Midbrain (tissue), 1 donor: ENCODE results near the gene LTBP1.

Experiments
- DNase-seq: peaks from one replicate; lab custom pipeline; 2025; lab: John Stamatoyannopoulos, UW

The LTBP1 gene

GRCh38 chr2:32931519-32931918 is 15.2 kb upstream of the LTBP1 start:
- no peak for DNase-seq

DNA sequence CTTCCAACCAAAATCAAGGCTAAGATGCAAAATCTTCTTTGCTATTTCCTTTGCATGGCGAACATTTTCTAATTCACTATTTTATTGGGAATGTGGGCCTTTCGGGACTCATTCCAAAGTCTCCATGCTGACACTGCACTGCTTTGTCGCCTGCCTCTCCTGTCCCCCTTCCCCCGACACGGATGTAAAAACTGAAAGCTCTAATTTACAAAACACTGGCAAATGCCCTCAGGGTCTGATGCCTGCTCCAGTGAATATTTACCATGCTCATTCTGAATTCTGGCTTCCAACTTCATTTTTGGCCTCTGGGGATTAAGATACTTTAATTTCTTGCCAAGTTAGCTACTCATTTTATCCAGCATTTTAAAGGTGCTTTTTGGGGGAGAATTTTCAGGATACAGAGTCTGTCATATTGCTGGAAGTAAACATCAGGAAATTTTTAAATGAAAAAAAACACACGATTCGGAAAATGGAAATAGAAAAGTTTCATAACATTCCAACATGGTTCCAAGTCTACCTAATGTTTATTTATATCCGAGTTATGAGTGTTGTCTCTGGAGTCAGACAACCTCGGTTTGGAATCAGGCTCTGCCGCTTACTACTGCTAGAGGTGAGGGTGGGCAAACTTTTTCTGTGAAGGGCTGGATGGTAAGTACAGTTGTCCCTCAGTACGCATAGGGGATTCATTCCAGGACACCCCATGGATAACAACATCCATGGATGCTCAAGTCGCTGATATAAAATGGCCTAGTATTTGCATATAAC is 14.6 kb upstream of the LTBP1 start:
- DNase-seq, result no peak

GRCh38 chr2:32932825-32933755 is 13.7 kb upstream of the LTBP1 start:
- no peak for DNase-seq

GRCh38 chr2:32933756-32934095 is 13.0 kb upstream of the LTBP1 start:
- DNase-seq, result no peak

DNA sequence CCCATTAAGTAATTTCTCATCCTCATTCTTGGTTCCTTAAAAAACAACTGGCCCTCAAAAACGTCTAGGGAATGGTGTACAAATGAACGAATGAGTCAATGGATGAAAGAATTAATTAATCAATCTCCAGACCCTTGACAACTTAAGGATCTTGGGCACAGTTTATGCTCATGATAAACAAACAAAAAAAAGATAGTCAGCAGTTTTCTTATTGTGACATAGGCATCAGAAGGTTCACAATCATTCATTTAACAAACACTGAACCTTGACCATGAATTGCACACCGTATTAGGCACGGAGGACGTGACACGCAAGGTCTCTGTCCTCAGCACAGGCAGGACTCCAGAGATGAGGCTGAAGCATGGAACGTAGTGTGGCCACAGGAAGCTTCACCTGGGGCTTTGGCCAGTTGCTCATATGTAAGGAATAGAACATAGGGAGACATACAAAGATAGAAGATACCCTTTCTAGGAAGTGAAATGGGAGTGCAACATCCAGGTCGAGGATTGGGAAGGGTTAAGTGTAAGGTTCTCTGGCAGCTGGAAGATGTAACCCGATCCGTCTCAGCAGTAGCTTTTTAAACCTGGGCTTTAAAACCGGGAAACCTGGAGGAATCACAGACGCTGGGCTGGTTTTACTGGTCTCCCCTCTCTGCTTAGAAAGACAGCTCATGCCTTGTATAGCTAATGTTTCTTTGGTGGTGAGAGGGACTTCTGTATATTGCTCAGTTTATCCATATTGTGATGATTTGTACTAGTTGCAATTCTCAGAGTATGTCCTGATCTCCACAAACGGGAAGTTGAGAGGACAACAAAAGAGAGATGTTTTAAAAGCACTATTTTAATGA is 8.9 kb upstream of the LTBP1 start:
- DNase-seq, result no peak

DNA sequence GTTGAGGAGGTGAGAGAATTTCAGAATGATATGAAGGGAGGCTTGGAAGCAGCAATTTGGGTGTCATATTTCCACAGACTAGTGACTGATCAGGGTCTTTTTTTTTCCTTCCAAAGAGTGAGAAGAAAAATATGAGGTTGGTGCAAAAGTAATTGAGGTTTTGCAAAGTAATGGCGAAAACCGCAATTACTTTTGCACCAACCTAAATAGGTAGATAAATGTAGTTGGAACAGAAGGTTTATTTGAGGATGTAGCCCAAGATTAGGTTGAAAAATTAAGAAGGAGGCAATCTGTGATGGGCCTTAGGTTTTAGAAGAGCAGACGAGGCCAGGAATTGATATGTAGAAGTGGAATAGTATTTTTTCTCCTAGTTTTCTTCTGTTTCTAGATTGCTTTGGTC is 7.8 kb upstream of the LTBP1 start:
- DNase-seq, result no peak

DNA sequence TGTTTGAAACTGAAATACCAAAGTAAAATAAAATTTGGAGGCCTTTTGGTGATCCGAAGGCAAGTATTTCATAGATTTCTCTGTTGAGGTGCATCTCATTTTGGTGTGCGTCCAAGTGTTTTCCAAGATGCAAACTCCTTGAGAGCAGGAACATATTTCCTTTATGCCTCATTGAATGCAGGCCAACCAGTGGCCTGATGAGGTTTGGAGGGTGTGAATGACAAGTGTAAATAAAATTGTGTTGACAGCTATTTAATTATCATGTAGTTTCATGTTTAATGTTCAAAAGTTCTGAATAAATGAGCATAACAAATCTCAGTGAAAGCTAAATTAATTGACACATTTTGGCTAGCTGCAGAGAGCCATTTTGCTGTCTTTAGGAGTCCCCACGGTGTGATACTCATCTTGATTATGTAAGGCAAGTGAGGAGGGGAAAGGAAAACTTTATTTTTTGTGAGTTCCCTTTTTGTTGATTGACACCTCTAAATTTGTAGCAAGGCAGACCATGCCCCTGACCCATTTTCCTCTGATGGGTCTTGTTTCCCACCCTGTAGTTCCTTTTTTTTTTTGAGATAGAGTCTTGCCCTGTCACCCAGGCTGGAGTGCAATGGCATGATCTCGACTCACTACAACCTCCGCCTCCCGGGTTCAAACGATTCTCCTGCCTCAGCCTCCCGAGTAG is 6.3 kb upstream of the LTBP1 start:
- no peak for DNase-seq

DNA sequence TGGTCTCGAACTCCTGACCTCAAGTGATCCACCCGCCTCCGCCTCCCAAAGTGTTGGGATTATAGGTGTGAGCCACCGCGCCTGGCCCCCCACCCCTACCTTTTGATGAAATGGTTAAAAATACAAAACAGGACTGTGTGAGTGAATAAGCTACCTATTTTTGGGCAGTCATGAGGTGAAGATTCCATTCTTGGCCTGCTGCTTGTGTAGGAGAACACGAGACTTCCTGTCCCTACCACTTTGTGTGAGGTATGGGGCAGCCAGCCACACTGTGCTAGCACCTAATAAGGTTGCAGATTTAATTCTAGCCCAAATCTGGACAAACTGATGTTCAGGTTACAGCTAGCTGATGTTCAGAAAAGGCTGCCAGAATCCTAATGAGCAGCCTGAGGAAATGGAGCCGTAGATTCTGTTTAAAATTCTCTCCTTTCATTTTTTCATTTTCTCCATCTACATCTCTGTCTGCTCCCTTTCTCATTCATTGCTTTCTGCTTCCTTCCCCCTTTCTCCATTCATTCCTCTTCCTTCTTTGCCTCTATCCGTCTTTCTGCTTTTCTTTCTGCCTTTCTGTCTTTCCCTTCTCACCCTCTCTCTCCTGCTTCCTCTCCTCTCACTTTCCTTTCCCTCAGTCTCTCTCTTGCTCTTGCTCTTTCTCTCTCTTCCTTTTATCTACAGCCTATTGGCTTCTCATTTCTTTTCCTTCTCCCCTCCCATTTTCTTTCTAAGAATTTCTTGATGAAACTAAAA is 4.6 kb upstream of the LTBP1 start:
- no peak for DNase-seq

DNA sequence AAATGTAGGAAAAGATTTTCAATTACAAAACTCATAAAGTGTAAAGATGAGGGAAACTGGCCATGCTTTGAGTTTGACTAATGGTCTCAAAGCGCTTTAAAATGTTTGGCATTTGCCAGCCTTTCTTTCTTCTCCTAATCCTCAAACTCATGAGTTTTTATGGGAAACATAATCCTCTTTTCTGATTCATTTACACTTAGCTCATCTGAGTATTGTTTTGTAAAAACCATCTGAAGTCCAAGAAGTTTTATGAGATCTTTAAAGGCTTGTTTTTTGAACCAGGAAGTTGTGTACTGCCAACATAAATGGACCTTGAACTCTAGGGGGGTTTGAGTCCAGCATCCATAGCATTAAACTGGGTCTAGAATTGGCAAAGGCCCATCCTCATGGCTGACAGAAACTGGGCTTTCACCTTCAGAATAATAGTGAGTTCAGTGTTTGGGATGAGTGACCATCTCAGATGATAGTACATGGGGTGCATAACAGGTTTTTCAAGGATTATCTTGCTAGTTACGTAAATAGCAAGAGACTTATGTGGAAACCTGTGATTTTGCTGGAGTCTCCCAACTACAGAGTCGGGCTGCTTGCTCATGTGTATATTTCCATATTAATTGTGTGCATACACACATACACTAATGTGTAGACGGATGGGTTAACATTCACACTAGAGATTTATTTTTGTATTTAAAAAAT is 3.8 kb upstream of the LTBP1 start:
- no peak for DNase-seq

DNA sequence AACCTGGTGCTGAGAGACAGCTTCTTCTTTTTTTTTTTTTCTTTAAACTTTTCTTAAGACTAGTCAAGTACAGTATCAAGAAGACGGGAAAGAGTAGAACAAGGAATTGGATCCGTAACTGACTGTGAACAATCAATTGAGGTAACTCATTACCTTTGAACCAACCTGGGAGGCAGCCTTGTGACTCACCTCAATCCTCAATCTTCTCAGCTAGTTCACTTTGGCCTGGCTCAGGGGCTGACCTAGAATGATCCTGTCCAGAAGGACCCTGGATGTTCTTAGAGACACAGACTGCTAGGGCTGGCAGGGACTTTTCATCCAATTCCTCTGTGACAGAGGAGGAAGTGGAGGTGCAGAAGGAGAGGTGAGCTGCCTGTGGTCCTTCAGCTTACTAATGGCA is 1.5 kb upstream of the LTBP1 start:
- DNase-seq, result no peak

- no peak for DNase-seq
These were observed 327 bp downstream of the LTBP1 start for GRCh38 chr2:32947076-32947483.

DNA sequence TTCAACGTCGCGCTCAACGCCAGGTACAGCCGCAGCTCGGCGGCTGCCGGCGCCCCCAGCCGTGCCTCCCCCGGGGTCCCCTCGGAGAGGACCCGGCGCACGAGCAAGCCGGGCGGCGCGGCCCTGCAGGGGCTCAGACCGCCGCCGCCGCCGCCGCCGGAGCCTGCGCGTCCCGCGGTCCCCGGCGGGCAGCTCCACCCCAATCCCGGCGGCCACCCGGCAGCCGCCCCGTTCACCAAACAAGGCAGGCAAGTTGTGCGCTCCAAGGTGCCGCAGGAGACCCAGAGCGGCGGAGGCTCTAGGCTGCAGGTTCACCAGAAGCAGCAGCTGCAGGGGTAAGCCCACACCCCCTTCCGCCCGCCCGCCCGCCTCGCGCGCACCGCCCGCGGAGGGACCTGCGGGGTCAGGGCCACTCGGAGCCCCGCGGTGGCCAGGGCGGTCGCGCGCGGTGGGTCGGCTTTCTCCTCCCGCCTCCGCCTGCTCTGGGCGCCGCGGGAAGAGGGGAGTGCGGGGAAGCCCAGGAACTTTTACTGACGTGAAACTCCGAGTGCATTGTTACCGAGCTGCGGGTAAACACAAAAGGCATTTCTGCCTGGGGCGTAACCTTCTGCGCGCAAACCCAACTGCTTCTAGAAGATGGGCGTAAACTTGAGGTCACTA is 861 bp downstream of the LTBP1 start:
- no peak for DNase-seq

- no peak for DNase-seq
These were observed 1.5 kb downstream of the LTBP1 start for GRCh38 chr2:32948266-32948665.

- no peak for DNase-seq
These were observed 2.5 kb downstream of the LTBP1 start for GRCh38 chr2:32949260-32949659.

- DNase-seq, result no peak
These were observed 4.9 kb downstream of the LTBP1 start for GRCh38 chr2:32951672-32952071.

GRCh38 chr2:32952761-32953476 is 6.2 kb downstream of the LTBP1 start:
- no peak for DNase-seq

DNA sequence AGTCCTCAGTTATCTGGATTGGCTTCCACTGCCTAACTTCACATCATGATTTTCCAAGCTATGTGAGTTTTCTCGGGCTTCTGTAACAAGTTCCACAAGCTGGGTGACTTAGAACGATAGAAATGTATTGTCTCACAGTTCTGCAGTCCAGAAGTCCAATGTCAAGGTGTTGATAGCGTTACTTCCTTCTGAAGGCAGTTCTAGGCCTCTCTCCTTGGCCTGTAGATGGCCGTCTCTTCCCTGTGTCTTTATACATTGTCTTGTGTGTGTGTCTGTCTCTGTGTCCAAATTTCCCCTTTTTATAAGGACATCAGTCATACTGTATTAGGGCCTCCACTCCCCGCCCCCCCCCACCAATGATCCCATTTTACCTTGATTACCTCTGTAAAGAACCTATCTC is 7.5 kb downstream of the LTBP1 start:
- no peak for DNase-seq

GRCh38 chr2:32958821-32959220 is 12.1 kb downstream of the LTBP1 start:
- no peak for DNase-seq

GRCh38 chr2:32960238-32960637 is 13.5 kb downstream of the LTBP1 start:
- no peak for DNase-seq
